Measurements from ENCODE around the gene TLN1.

TLN1 gene

GRCh38 chr9:35679766-35680330 is 52.1 kb downstream of the TLN1 start:
- H3K27me3 ChIP-seq (ENCODE audit: insufficient read depth, poor library complexity, severe bottlenecking), result peaks cover 12% of the 10 kb centered on the region
- DNase-seq (ENCODE audit: low read depth in 1 of 2, low spot score in 1 of 2), result no peak
- TF ChIP-seq POLR2AphosphoS5 (IDR thresholded peaks at IDR 0.05; ENCODE audit: low read depth), result no peak
- TF ChIP-seq, protein P1, sequence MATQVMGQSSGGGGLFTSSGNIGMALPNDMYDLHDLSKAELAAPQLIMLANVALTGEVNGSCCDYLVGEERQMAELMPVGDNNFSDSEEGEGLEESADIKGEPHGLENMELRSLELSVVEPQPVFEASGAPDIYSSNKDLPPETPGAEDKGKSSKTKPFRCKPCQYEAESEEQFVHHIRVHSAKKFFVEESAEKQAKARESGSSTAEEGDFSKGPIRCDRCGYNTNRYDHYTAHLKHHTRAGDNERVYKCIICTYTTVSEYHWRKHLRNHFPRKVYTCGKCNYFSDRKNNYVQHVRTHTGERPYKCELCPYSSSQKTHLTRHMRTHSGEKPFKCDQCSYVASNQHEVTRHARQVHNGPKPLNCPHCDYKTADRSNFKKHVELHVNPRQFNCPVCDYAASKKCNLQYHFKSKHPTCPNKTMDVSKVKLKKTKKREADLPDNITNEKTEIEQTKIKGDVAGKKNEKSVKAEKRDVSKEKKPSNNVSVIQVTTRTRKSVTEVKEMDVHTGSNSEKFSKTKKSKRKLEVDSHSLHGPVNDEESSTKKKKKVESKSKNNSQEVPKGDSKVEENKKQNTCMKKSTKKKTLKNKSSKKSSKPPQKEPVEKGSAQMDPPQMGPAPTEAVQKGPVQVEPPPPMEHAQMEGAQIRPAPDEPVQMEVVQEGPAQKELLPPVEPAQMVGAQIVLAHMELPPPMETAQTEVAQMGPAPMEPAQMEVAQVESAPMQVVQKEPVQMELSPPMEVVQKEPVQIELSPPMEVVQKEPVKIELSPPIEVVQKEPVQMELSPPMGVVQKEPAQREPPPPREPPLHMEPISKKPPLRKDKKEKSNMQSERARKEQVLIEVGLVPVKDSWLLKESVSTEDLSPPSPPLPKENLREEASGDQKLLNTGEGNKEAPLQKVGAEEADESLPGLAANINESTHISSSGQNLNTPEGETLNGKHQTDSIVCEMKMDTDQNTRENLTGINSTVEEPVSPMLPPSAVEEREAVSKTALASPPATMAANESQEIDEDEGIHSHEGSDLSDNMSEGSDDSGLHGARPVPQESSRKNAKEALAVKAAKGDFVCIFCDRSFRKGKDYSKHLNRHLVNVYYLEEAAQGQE (IDR thresholded peaks at IDR 0.05; ENCODE audit: insufficient replicate concordance, low read depth), result no peak
- no peak for TF ChIP-seq GABPA (IDR thresholded peaks at IDR 0.05; ENCODE audit: low read depth)
- no peak for TF ChIP-seq SPI1 (IDR thresholded peaks at IDR 0.05; ENCODE audit: borderline replicate concordance, low read depth)
- TF ChIP-seq, protein P2, sequence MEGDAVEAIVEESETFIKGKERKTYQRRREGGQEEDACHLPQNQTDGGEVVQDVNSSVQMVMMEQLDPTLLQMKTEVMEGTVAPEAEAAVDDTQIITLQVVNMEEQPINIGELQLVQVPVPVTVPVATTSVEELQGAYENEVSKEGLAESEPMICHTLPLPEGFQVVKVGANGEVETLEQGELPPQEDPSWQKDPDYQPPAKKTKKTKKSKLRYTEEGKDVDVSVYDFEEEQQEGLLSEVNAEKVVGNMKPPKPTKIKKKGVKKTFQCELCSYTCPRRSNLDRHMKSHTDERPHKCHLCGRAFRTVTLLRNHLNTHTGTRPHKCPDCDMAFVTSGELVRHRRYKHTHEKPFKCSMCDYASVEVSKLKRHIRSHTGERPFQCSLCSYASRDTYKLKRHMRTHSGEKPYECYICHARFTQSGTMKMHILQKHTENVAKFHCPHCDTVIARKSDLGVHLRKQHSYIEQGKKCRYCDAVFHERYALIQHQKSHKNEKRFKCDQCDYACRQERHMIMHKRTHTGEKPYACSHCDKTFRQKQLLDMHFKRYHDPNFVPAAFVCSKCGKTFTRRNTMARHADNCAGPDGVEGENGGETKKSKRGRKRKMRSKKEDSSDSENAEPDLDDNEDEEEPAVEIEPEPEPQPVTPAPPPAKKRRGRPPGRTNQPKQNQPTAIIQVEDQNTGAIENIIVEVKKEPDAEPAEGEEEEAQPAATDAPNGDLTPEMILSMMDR (IDR thresholded peaks at IDR 0.05; ENCODE audit: insufficient read depth, low read length), result no peak
- H3K4me3 ChIP-seq (replicated peaks; ENCODE audit: insufficient read depth, low read length), result no peak overlapping the region
- H3K27ac ChIP-seq (replicated peaks), result no peak overlapping the region

GRCh38 chr9:35679091-35679490 is 52.9 kb downstream of the TLN1 start:
- no peak for DNase-seq (ENCODE audit: low read depth in 1 of 2, low spot score in 1 of 2)
- no peak overlapping the region for H3K27ac ChIP-seq (replicated peaks)
- H3K27me3 ChIP-seq (ENCODE audit: insufficient read depth, poor library complexity, severe bottlenecking), result peaks cover 18% of the 10 kb centered on the region
- H3K4me3 ChIP-seq (replicated peaks; ENCODE audit: insufficient read depth, low read length), result no peak overlapping the region
- TF ChIP-seq, protein P1 (IDR thresholded peaks at IDR 0.05; ENCODE audit: insufficient replicate concordance, low read depth), result no peak
- no peak for TF ChIP-seq SPI1 (IDR thresholded peaks at IDR 0.05; ENCODE audit: borderline replicate concordance, low read depth)
- TF ChIP-seq POLR2AphosphoS5 (IDR thresholded peaks at IDR 0.05; ENCODE audit: low read depth), result no peak
- TF ChIP-seq GABPA (IDR thresholded peaks at IDR 0.05; ENCODE audit: low read depth), result no peak

DNA sequence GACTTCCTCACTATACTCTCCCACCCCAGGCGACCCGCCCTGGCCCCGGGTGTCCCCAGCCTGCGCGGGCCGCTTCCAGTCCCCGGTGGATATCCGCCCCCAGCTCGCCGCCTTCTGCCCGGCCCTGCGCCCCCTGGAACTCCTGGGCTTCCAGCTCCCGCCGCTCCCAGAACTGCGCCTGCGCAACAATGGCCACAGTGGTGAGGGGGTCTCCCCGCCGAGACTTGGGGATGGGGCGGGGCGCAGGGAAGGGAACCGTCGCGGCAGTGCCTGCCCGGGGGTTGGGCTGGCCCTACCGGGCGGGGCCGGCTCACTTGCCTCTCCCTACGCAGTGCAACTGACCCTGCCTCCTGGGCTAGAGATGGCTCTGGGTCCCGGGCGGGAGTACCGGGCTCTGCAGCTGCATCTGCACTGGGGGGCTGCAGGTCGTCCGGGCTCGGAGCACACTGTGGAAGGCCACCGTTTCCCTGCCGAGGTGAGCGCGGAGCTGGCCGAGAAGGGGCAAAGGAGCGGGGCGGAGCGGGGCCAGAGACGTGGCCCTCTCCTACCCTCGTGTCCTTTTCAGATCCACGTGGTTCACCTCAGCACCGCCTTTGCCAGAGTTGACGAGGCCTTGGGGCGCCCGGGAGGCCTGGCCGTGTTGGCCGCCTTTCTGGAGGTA is 56.1 kb downstream of the TLN1 start:
- no peak for DNase-seq (ENCODE audit: low read depth in 1 of 2, low spot score in 1 of 2)
- TF ChIP-seq POLR2AphosphoS5 (IDR thresholded peaks at IDR 0.05; ENCODE audit: low read depth), result no peak
- no peak for TF ChIP-seq GABPA (IDR thresholded peaks at IDR 0.05; ENCODE audit: low read depth)
- Histone ChIP-seq H3K4me3 (replicated peaks; ENCODE audit: insufficient read depth, low read length) (no peak overlapping the region), H3K27ac (replicated peaks) (no peak overlapping the region), H3K27me3 (ENCODE audit: insufficient read depth, poor library complexity, severe bottlenecking) (peaks cover 18% of the 10 kb centered on the region)

DNA sequence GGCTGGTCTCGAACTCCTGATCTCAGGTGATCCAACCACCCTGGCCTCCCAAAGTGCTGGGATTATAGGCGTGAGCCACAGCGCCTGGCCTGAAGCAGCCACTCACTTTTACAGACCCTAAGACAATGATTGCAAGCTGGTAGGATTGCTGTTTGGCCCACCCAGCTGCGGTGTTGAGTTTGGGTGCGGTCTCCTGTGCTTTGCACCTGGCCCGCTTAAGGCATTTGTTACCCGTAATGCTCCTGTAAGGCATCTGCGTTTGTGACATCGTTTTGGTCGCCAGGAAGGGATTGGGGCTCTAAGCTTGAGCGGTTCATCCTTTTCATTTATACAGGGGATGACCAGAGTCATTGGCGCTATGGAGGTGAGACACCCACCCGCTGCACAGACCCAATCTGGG is 56.8 kb downstream of the TLN1 start:
- DNase-seq (ENCODE audit: low read depth in 1 of 2, low spot score in 1 of 2), result no peak
- no peak overlapping the region for H3K4me3 ChIP-seq (replicated peaks; ENCODE audit: insufficient read depth, low read length)
- TF ChIP-seq, protein P2 (IDR thresholded peaks at IDR 0.05; ENCODE audit: insufficient read depth, low read length), result no peak
- TF ChIP-seq GABPA (IDR thresholded peaks at IDR 0.05; ENCODE audit: low read depth) (no peak), POLR2AphosphoS5 (IDR thresholded peaks at IDR 0.05; ENCODE audit: low read depth) (no peak)
- TF ChIP-seq, protein P1 (IDR thresholded peaks at IDR 0.05; ENCODE audit: insufficient replicate concordance, low read depth), result no peak
- H3K27me3 ChIP-seq (ENCODE audit: insufficient read depth, poor library complexity, severe bottlenecking), result peaks cover 18% of the 10 kb centered on the region
- no peak overlapping the region for H3K27ac ChIP-seq (replicated peaks)
